ENCODE results near the gene PDS5B. TPM values are rescaled to one million over a fixed set of nuclear protein-coding genes. Genes with fewer than 3 reads are reported as not detected.

PDS5B gene
- total and polyA plus RNA-seq, 2 experiments from 2014 or later, result 13.4 to 14.2 TPM

DNA sequence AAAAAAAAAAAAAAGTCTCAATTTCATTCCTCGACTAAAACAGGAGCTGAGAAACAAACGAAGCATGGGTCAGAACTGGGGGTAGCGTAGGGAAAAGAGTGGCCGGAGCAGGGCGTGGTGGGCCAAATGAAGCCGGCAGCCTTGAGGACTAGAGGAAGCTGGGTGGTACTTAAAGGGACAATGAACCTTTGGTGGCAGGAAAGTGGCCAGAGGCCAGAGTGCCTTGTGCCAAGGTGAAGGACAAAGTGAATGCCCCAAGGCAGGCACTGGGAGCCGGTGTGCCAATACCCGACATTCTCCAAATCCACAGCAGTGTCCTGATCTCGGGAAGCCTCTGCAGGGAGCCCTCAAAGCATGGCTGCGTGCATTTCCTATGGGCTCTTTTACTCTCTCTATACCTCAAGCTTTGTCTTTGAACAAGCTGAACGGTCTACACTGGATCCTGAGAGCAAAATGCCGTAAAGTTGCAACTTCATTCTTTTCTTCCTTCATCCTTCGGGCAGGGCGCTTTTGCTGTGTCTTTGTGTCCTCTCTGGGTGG, 235.0 kb downstream of the PDS5B start:
- Histone ChIP-seq H2AFZ (no peak overlapping the region), H3K79me2 (ENCODE audit: insufficient read depth) (no peaks in the 10 kb centered on the region), H3K4me2 (ENCODE audit: unreplicated experiment) (no peak overlapping the region), H3K9me3 (ENCODE audit: low read depth) (no peaks in the 10 kb centered on the region), H3K27me3 (replicated peaks; ENCODE audit: insufficient read depth) (no peaks in the 10 kb centered on the region), H3K9ac (no peak overlapping the region), H3K4me1 (ENCODE audit: insufficient read depth) (peaks cover 16% of the 10 kb centered on the region), H4K20me1 (ENCODE audit: insufficient read depth) (no peaks in the 10 kb centered on the region), H3K27ac (no peak overlapping the region), H3K36me3 (ENCODE audit: low read depth) (no peaks in the 10 kb centered on the region), H3F3A (ENCODE audit: insufficient read depth) (peaks cover 14% of the 10 kb centered on the region), H3K4me3 (no peak overlapping the region), H3K9me2 (ENCODE audit: insufficient read depth) (no peaks in the 10 kb centered on the region)
- 94% methylated on average over 14 of the region's 14 CpGs for WGBS, 2 experiments (ENCODE audit: low coverage in 1 of 2, low lambda C conversion rate in 2 of 2, missing lambda C conversion rate in 2 of 2)
- no peak for DNase-seq
- in situ Hi-C loops (cut with MboI), result no loop called here
- TF ChIP-seq EZH2phosphoT487 (IDR thresholded peaks at IDR 0.05; ENCODE audit: insufficient read depth, low read depth) (no peak), EZH2 (IDR thresholded peaks at IDR 0.05; ENCODE audit: insufficient read depth, poor library complexity, severe bottlenecking) (no peak)

DNA sequence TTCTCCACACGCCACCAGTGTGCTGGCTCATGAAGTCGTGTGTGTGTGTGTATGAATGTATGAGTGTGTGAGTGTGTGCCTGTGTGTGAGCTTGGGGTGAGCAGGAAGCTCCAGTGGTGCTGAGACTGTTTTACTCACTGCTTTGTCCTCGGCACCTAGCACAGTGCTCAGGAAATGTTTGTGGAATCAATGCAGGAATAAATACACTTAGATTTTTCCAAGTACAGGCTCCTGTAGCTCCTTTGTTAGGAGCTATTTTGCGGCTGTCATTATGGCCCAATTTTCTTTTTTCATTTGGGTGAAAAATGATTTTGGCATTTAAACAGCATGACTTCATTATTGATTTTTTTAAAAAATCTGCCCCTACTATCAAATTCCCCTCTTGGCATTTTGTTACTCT, 236.5 kb downstream of the PDS5B start:
- Histone ChIP-seq H3K79me2 (ENCODE audit: insufficient read depth) (no peaks in the 10 kb centered on the region), H3K9me2 (ENCODE audit: insufficient read depth) (no peaks in the 10 kb centered on the region), H3K4me3 (no peak overlapping the region), H3K4me1 (ENCODE audit: insufficient read depth) (peaks cover 16% of the 10 kb centered on the region), H4K20me1 (ENCODE audit: insufficient read depth) (no peaks in the 10 kb centered on the region), H3F3A (ENCODE audit: insufficient read depth) (peaks cover 14% of the 10 kb centered on the region), H3K27ac (no peak overlapping the region), H3K36me3 (ENCODE audit: low read depth) (no peaks in the 10 kb centered on the region), H3K9ac (no peak overlapping the region), H3K9me3 (ENCODE audit: low read depth) (no peaks in the 10 kb centered on the region), H2AFZ (no peak overlapping the region), H3K27me3 (replicated peaks; ENCODE audit: insufficient read depth) (no peaks in the 10 kb centered on the region), H3K4me2 (ENCODE audit: unreplicated experiment) (no peak overlapping the region)
- TF ChIP-seq EZH2 (IDR thresholded peaks at IDR 0.05; ENCODE audit: insufficient read depth, poor library complexity, severe bottlenecking) (no peak), EZH2phosphoT487 (IDR thresholded peaks at IDR 0.05; ENCODE audit: insufficient read depth, low read depth) (no peak)
- no peak for DNase-seq
- 85 to 88% methylated on average over 4 of the region's 4 CpGs for WGBS, 2 experiments (ENCODE audit: low coverage in 1 of 2, low lambda C conversion rate in 2 of 2, missing lambda C conversion rate in 2 of 2)
- in situ Hi-C loops (cut with MboI), result no loop called here

DNA sequence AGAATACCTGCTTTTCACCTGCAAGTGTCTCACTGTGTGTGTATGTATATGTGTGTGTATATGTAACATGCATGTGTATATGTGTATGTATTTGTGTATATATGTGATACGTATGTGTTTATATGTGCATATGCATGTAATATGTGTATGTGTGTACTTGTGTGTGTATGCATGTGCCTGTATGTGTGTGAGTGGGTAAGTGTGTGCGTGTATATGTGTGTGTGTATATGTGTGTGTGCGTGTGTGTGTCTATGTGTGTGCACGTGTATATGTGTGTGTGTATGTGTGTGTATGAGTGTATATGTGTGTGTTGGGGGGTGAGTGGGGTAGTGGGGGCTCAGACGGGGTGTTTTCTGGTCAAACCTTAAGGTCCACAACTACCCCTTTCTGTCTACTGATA, 237.3 kb downstream of the PDS5B start:
- Histone ChIP-seq H3K9me3 (ENCODE audit: low read depth) (no peaks in the 10 kb centered on the region), H3K4me3 (no peak overlapping the region), H3K9ac (no peak overlapping the region), H3F3A (ENCODE audit: insufficient read depth) (peaks cover 14% of the 10 kb centered on the region), H3K9me2 (ENCODE audit: insufficient read depth) (no peaks in the 10 kb centered on the region), H3K79me2 (ENCODE audit: insufficient read depth) (no peaks in the 10 kb centered on the region), H2AFZ (no peak overlapping the region), H4K20me1 (ENCODE audit: insufficient read depth) (no peaks in the 10 kb centered on the region), H3K36me3 (ENCODE audit: low read depth) (no peaks in the 10 kb centered on the region), H3K4me2 (ENCODE audit: unreplicated experiment) (no peak overlapping the region), H3K27me3 (replicated peaks; ENCODE audit: insufficient read depth) (no peaks in the 10 kb centered on the region), H3K27ac (no peak overlapping the region), H3K4me1 (ENCODE audit: insufficient read depth) (peaks cover 16% of the 10 kb centered on the region)
- in situ Hi-C loops (cut with MboI), result no loop called here
- WGBS, 2 experiments (ENCODE audit: low coverage in 1 of 2, low lambda C conversion rate in 2 of 2, missing lambda C conversion rate in 2 of 2), result 94 to 97% methylated on average over 4 to 5 of the region's 5 CpGs
- no peak for DNase-seq
- TF ChIP-seq EZH2 (IDR thresholded peaks at IDR 0.05; ENCODE audit: insufficient read depth, poor library complexity, severe bottlenecking) (no peak), EZH2phosphoT487 (IDR thresholded peaks at IDR 0.05; ENCODE audit: insufficient read depth, low read depth) (no peak)

DNA sequence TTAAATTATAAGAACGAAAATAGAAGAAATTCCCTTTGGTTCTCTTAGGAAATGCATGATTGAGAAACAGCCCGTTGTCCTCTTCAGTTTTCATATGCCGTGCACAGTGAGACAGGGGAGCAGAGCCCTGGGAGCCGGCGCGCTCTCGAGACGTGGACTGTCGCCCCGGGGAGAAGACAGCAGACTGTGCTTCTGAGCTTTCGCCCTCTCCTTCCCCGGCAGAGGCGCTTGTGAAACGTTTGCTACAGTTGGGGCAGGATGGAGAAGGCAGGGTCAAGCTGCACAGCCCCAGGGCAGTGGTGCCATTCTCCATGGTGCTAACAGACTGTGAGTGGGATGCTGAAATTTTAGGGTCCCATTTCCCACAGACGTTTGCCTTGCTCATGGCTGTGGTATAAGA, 237.8 kb downstream of the PDS5B start:
- Histone ChIP-seq H3K4me2 (ENCODE audit: unreplicated experiment) (peak overlapping the region; percentile 66), H3K4me1 (ENCODE audit: insufficient read depth) (peaks cover 16% of the 10 kb centered on the region)
- in situ Hi-C loops (cut with MboI), result no loop called here

More for the DNA sequence above, 237.8 kb downstream of the PDS5B start:
- WGBS, 2 experiments (ENCODE audit: low coverage in 1 of 2, low lambda C conversion rate in 2 of 2, missing lambda C conversion rate in 2 of 2), result 90 to 92% methylated on average over 13 to 15 of the region's 15 CpGs
- Histone ChIP-seq H3K27ac (peak overlapping the region; percentile 58; the same call in 1 of the 2 replicates), H3K4me3 (no peak overlapping the region), H3K9me3 (ENCODE audit: low read depth) (no peaks in the 10 kb centered on the region), H3K27me3 (replicated peaks; ENCODE audit: insufficient read depth) (no peaks in the 10 kb centered on the region), H3K79me2 (ENCODE audit: insufficient read depth) (no peaks in the 10 kb centered on the region), H3K36me3 (ENCODE audit: low read depth) (no peaks in the 10 kb centered on the region), H4K20me1 (ENCODE audit: insufficient read depth) (no peaks in the 10 kb centered on the region), H3F3A (ENCODE audit: insufficient read depth) (peaks cover 14% of the 10 kb centered on the region), H3K9me2 (ENCODE audit: insufficient read depth) (no peaks in the 10 kb centered on the region), H2AFZ (no peak overlapping the region), H3K9ac (no peak overlapping the region)
- DNase-seq, result no peak
- TF ChIP-seq EZH2 (IDR thresholded peaks at IDR 0.05; ENCODE audit: insufficient read depth, poor library complexity, severe bottlenecking) (no peak), EZH2phosphoT487 (IDR thresholded peaks at IDR 0.05; ENCODE audit: insufficient read depth, low read depth) (no peak)
